ENCODE data around the gene CEP350. TPM values are rescaled to one million over a fixed set of nuclear protein-coding genes. Genes with fewer than 3 reads are reported as not detected.

Gene CEP350
- total RNA-seq, 1 experiment from 2014 or later: 27.6 TPM

- TF ChIP-seq ZBTB33 (IDR thresholded peaks at IDR 0.05; ENCODE audit: extremely low read depth, insufficient replicate concordance, low read length) (no peak), EZH2phosphoT487 (IDR thresholded peaks at IDR 0.05; ENCODE audit: borderline replicate concordance) (no peak), CBX3 (IDR thresholded peaks at IDR 0.05; ENCODE audit: low read depth) (no peak)
Measured at GRCh38 chr1:179978199-179979079, 23.8 kb downstream of the CEP350 start (continued).

GRCh38 chr1:179984101-179984500 is 29.5 kb downstream of the CEP350 start:
- intact Hi-C loops (cut with micrococcal nuclease): no loop called here
- Histone ChIP-seq H3K4me2 (ENCODE audit: low read length) (no peak overlapping the region), H3K27ac (ENCODE audit: low read depth, low read length) (no peak overlapping the region), H4K20me1 (ENCODE audit: insufficient read depth) (0 out of 2 replicates have a peak, but pooled peaks cover 3% of the 10 kb centered on the region), H3K4me1 (ENCODE audit: control insufficient read depth in 1 of 2, insufficient read depth in 2 of 2, low read length in 2 of 2) (no peaks in the 10 kb centered on the region), H3K9ac (ENCODE audit: low read length) (no peak overlapping the region), H2AFZ (ENCODE audit: low read depth, low read length, poor library complexity, severe bottlenecking) (no peak overlapping the region), H3K4me3 (replicated peaks in 1 of 2; ENCODE audit: low read depth in 1 of 2, low read length in 2 of 2) (no peak overlapping the region), H3K79me2 (ENCODE audit: insufficient read depth, low read length) (peaks cover 66% of the 10 kb centered on the region), H3K36me3 (ENCODE audit: control insufficient read depth in 1 of 2, insufficient read depth in 2 of 2, low read length in 2 of 2) (no peaks in the 10 kb centered on the region), H3K9me2 (ENCODE audit: insufficient read depth) (no peaks in the 10 kb centered on the region), H3K9me3 (ENCODE audit: control insufficient read depth in 1 of 2, insufficient read depth in 1 of 2, low read depth in 1 of 2, low read length in 2 of 2) (no peaks in the 10 kb centered on the region), H3K27me3 (ENCODE audit: insufficient read depth, low read length) (no peaks in the 10 kb centered on the region)
- ATAC-seq (no peak), DNase-seq (ENCODE audit: low read depth, low spot score) (no peak)
- POLR2A ChIA-PET: no interaction called here
- RAD21 ChIA-PET (ENCODE audit: low non-redundant PET in 1 of 2, low total read pairs in 2 of 2, uncharacterized antibody in 2 of 2, unreplicated experiment in 2 of 2): no interaction called here
- CTCF ChIA-PET: no interaction called here
- no TSS peak for BruUV-seq (replicated peaks)
- TF ChIP-seq FOSL1 (IDR thresholded peaks at IDR 0.05; ENCODE audit: low read depth) (no peak), REST (IDR thresholded peaks at IDR 0.05; ENCODE audit: low read depth) (no peak), JUND (IDR thresholded peaks at IDR 0.05) (no peak), ZBTB33 (IDR thresholded peaks at IDR 0.05; ENCODE audit: extremely low read depth, insufficient replicate concordance, low read length) (no peak), EGR1 (IDR thresholded peaks at IDR 0.05; ENCODE audit: low read depth) (no peak), MAX (IDR thresholded peaks at IDR 0.05) (no peak), SRF (IDR thresholded peaks at IDR 0.05; ENCODE audit: low read depth) (no peak), CEBPB (IDR thresholded peaks at IDR 0.05; ENCODE audit: low read depth) (no peak), ZFX (IDR thresholded peaks at IDR 0.05) (no peak), POLR2AphosphoS5 (IDR thresholded peaks at IDR 0.05; ENCODE audit: low read depth, low read length) (no peak), POLR2A (IDR thresholded peaks at IDR 0.05; ENCODE audit: borderline replicate concordance, extremely low read depth, insufficient read depth, insufficient read length) (no peak), RAD21 (IDR thresholded peaks at IDR 0.05; ENCODE audit: low read depth) (no peak), EZH2 (IDR thresholded peaks at IDR 0.05) (no peak), ZNF274 (IDR thresholded peaks at IDR 0.05; ENCODE audit: low read depth, low read length) (no peak)

All from HCT116 (cell line).